SK-N-SH (cell line): ENCODE data around the gene BTF3L4. TPM values are rescaled to one million over a fixed set of nuclear protein-coding genes. Genes with fewer than 3 reads are reported as not detected.
A peak's percentile ranks its signal among the peaks of the same experiment; 100 is the strongest.

Experiments used
- CTCF ChIA-PET: fragments of 300-600, 350-600 bp; formaldehyde crosslinking; extraction: SDS; loops from one replicate; lab custom pipeline; 2021; lab: Yijun Ruan, JAX
- POLR2A ChIA-PET: fragments of 350-600 bp; sonication (Branson Sonifier 250); formaldehyde crosslinking; extraction: SDS; loops from one replicate; lab custom pipeline; 2020; ENCODE audit warnings: antibody characterized with exemption, inconsistent platforms; lab: Yijun Ruan, JAX
- DNase-seq: peaks from one replicate; pipeline ENCODE4 v3.0.0; 2012
- H2AFZ ChIP-seq: fragments of 200-600 bp; sonication (generic); 2 replicates; pipeline ENCODE4 v1.8.1; 2016; ENCODE audit warnings: antibody characterized with exemption, mild to moderate bottlenecking, low read depth
- H3F3A ChIP-seq: fragments of 200-600 bp; sonication (generic); replicated peaks from 2 replicates; pipeline ENCODE3; 2016; ENCODE audit warnings: antibody characterized with exemption, mild to moderate bottlenecking; ENCODE audit not compliant: insufficient read depth
- H3K27ac ChIP-seq, 2 experiments: fragments of 200-500 bp in 1 of 2; fragments of 200-600 bp in 1 of 2; sonication (Bioruptor generic) in 1 of 2; sonication (generic), shearing (Covaris generic) in 1 of 2; 2 replicates each; pipeline versions ENCODE4 v1.5.1 to v1.6.1; 2014 to 2016; ENCODE audit warnings: low read depth in 2 of 2, inconsistent platforms in 1 of 2, low read length in 1 of 2, mild to moderate bottlenecking in 1 of 2, mixed read lengths in 1 of 2
- H3K27me3 ChIP-seq: fragments of 200-600 bp; sonication (generic), shearing (Covaris generic); 2 replicates; pipeline ENCODE4 v1.6.1; 2016; ENCODE audit warnings: mixed run types; ENCODE audit not compliant: insufficient read depth
- H3K36me3 ChIP-seq, 2 experiments: fragments of 200-500 bp in 1 of 2; fragments of 200-600 bp in 1 of 2; sonication (Bioruptor generic) in 1 of 2; sonication (generic) in 1 of 2; replicated peaks in 1 of 2; 2 replicates each; pipeline versions ENCODE3 to v1.5.1; 2014 to 2016; ENCODE audit warnings: low read length in 1 of 2, mild to moderate bottlenecking in 1 of 2; ENCODE audit not compliant: insufficient read depth in 2 of 2, control insufficient read depth in 1 of 2
- H3K4me1 ChIP-seq, 2 experiments: fragments of 200-500 bp in 1 of 2; fragments of 200-600 bp in 1 of 2; sonication (Bioruptor generic) in 1 of 2; sonication (generic), shearing (Covaris generic) in 1 of 2; 2 replicates each; pipeline versions ENCODE4 v1.5.1 to v1.6.1; 2014 to 2016; ENCODE audit warnings: low read depth in 1 of 2, low read length in 1 of 2, mixed run types in 1 of 2; ENCODE audit not compliant: insufficient read depth in 2 of 2, control insufficient read depth in 1 of 2
- H3K4me2 ChIP-seq: fragments of 200-600 bp; sonication (generic), shearing (Covaris generic); 2 replicates; pipeline ENCODE4 v1.6.1; 2017; ENCODE audit warnings: mixed run types
- H3K4me3 ChIP-seq, 2 experiments: fragments of 200-500 bp in 1 of 2; fragments of 200-600 bp in 1 of 2; sonication (Bioruptor generic) in 1 of 2; sonication (generic), shearing (Covaris generic) in 1 of 2; 2 replicates each; pipeline versions ENCODE4 v1.5.1 to v1.8.1; 2014 to 2016; ENCODE audit warnings: low read depth in 2 of 2, inconsistent platforms in 1 of 2, low read length in 1 of 2, mild to moderate bottlenecking in 1 of 2, mixed read lengths in 1 of 2, moderate library complexity in 1 of 2
- H3K79me2 ChIP-seq: fragments of 200-600 bp; sonication (generic); 2 replicates; pipeline ENCODE4 v1.8.1; 2017; ENCODE audit warnings: mild to moderate bottlenecking; ENCODE audit not compliant: insufficient read depth
- H3K9ac ChIP-seq: fragments of 200-600 bp; sonication (generic); 2 replicates; pipeline ENCODE4 v1.6.1; 2017; ENCODE audit warnings: mixed run types
- H3K9me2 ChIP-seq: fragments of 200-600 bp; sonication (generic); 2 replicates; pipeline ENCODE4 v1.6.1; 2017; ENCODE audit warnings: mixed run types
- H3K9me3 ChIP-seq: fragments of 200-600 bp; sonication (generic); 2 replicates; pipeline ENCODE4 v1.6.1; 2017; ENCODE audit warnings: mixed run types, mild to moderate bottlenecking, moderate library complexity
- H4K20me1 ChIP-seq: fragments of 200-600 bp; sonication (generic); 2 replicates; pipeline ENCODE4 v1.6.1; 2017; ENCODE audit warnings: mild to moderate bottlenecking, mixed run types; ENCODE audit not compliant: insufficient read depth
- CHD2 ChIP-seq: fragments of 150-350 bp; IDR thresholded peaks from 2 replicates; pipeline ENCODE4 v1.6.1; 2018; ENCODE audit warnings: low read length; ENCODE audit not compliant: partially characterized antibody
- ELF1 ChIP-seq: IDR thresholded peaks from 2 replicates; pipeline ENCODE4 v1.4.0; 2012
- EP300 ChIP-seq, 2 experiments: IDR thresholded peaks; 2 replicates each; pipeline versions ENCODE4 v1.4.0 to v1.6.1; 2012; ENCODE audit warnings: borderline replicate concordance in 1 of 2, low read depth in 1 of 2, low read length in 1 of 2
- EZH2phosphoT487 ChIP-seq: fragments of 200-600 bp; sonication (generic); IDR thresholded peaks from 2 replicates; pipeline ENCODE4 v1.6.1; 2017; ENCODE audit warnings: low read depth, mixed run types, mild to moderate bottlenecking, antibody characterized with exemption, moderate library complexity, borderline replicate concordance
- FOSL2 ChIP-seq: IDR thresholded peaks from 2 replicates; pipeline ENCODE4 v1.4.0; 2012; ENCODE audit warnings: low read depth, mild to moderate bottlenecking, moderate library complexity, borderline replicate concordance
- GABPA ChIP-seq: IDR thresholded peaks from 2 replicates; pipeline ENCODE4 v1.4.0; 2012; ENCODE audit warnings: low read depth, mild to moderate bottlenecking
- GATA2 ChIP-seq: sonication (generic); formaldehyde crosslinking; IDR thresholded peaks from 2 replicates; pipeline ENCODE4 v1.5.0; 2020; ENCODE audit warnings: mild to moderate bottlenecking, missing genetic modification reagents
- JUND ChIP-seq: IDR thresholded peaks from 2 replicates; pipeline ENCODE4 v1.4.0; 2012
- MXI1 ChIP-seq: IDR thresholded peaks from 2 replicates; pipeline ENCODE4 v1.6.1; 2012; ENCODE audit warnings: mild to moderate bottlenecking, low read depth, low read length, improper control_type of control experiment
- NFIC ChIP-seq: IDR thresholded peaks from 2 replicates; pipeline ENCODE4 v1.4.0; 2012; ENCODE audit warnings: borderline replicate concordance
- PBX3 ChIP-seq: IDR thresholded peaks from 2 replicates; pipeline ENCODE4; 2012
- POLR2AphosphoS5 ChIP-seq: IDR thresholded peaks from 2 replicates; pipeline ENCODE4 v1.6.1; 2012; ENCODE audit warnings: low read depth, low read length
- RCOR1 ChIP-seq: fragments of 150-350 bp; IDR thresholded peaks from 2 replicates; pipeline ENCODE4 v1.6.1; 2017; ENCODE audit warnings: antibody characterized with exemption, low read length
- RFX5 ChIP-seq: IDR thresholded peaks from 2 replicates; pipeline ENCODE4 v1.6.1; 2012; ENCODE audit warnings: mild to moderate bottlenecking, improper control_type of control experiment, low read length
- RXRA ChIP-seq: IDR thresholded peaks from 2 replicates; pipeline ENCODE4 v1.4.0; 2012; ENCODE audit warnings: low read depth, mild to moderate bottlenecking, borderline replicate concordance
- SIN3A ChIP-seq: IDR thresholded peaks from 2 replicates; pipeline ENCODE4 v1.6.1; 2012; ENCODE audit warnings: low read depth, mild to moderate bottlenecking, low read length, moderate library complexity, borderline replicate concordance
- SMC3 ChIP-seq: IDR thresholded peaks from 2 replicates; pipeline ENCODE4 v1.6.1; 2012; ENCODE audit warnings: low read depth, low read length, improper control_type of control experiment
- TAF1 ChIP-seq: IDR thresholded peaks from 2 replicates; pipeline ENCODE4 v1.6.1; 2012; ENCODE audit warnings: low read depth, mild to moderate bottlenecking, low read length, moderate library complexity, borderline replicate concordance
- TCF12 ChIP-seq: IDR thresholded peaks from 2 replicates; pipeline ENCODE4 v1.4.0; 2012
- USF1 ChIP-seq: IDR thresholded peaks from 2 replicates; pipeline ENCODE4 v1.4.0; 2012; ENCODE audit warnings: low read depth, borderline replicate concordance
- WGBS: methylation state at CpG from one replicate; pipeline ENCODE4 v1.1.6; 2017; ENCODE audit warnings: low lambda C conversion rate; 5-methylcytosine and 5-hydroxymethylcytosine counted together
- polyA plus RNA-seq, 3 experiments: library from polyadenylated mRNA; depleted of rRNA; stranded (reverse); fragments of >200 nt; gene quantifications; 2 replicates each; pipeline ENCODE4 v1.2.3, GENCODE V29; 2012

BTF3L4 gene
- polyA plus RNA-seq, 1 of the 3 experiments (the other 2 are of a cell fraction) = 26.1 TPM

- CTCF ChIA-PET = no interaction called here
- peaks cover 89% of the 10 kb centered on the region for H3K79me2 ChIP-seq
- H3K9me3 ChIP-seq = no peaks in the 10 kb centered on the region
- WGBS = 13% methylated on average over 1 of the region's 1 CpG
- no peaks in the 10 kb centered on the region for H3K27me3 ChIP-seq
- H2AFZ ChIP-seq = 0 out of 2 replicates have a peak overlapping the region, but pooled peaks have one; percentile 60
- peaks cover 21 to 35% of the 10 kb centered on the region in 2 experiments for H3K36me3 ChIP-seq
- 0 out of 2 replicates have a peak, but pooled peaks have one; percentile 9 for TF ChIP-seq POLR2AphosphoS5
- TF ChIP-seq GABPA = no peak
- peaks cover 9% of the 10 kb centered on the region; the same call in 1 of the 2 replicates for H4K20me1 ChIP-seq
- peaks cover 13 to 21% of the 10 kb centered on the region in 2 experiments for H3K4me1 ChIP-seq
- H3F3A ChIP-seq = peaks cover 6% of the 10 kb centered on the region
- POLR2A ChIA-PET = interaction anchor here (1.2 kb wide), 1 partner anchor 24 kb away, joined by 5 read pairs; the partner anchor contains the start of gene KTI12
- peak overlapping the region; percentile 91 to 98 for H3K4me3 ChIP-seq
- peak overlapping the region; percentile 87 for H3K9ac ChIP-seq
- H3K4me2 ChIP-seq = peak overlapping the region; percentile 73
- no peak for DNase-seq
- H3K27ac ChIP-seq = peak overlapping the region; percentile 67 to 82; a peak in 2 of 4 replicates
- H3K9me2 ChIP-seq = no peaks in the 10 kb centered on the region
Measured at GRCh38 chr1:52057255-52057654, 1.2 kb downstream of the BTF3L4 start.

GRCh38 chr1:52057876-52058415 is 1.9 kb downstream of the BTF3L4 start:
- ChIA-PET POLR2A (no interaction called here), CTCF (no interaction called here)
- peaks cover 11 to 21% of the 10 kb centered on the region in 2 experiments for H3K4me1 ChIP-seq
- H3F3A ChIP-seq = peaks cover 6% of the 10 kb centered on the region
- no peak for DNase-seq
- peak overlapping the region in 1 of 2 experiments; percentile 67; a peak in 1 of 4 replicates for H3K27ac ChIP-seq
- no peaks in the 10 kb centered on the region for H3K27me3 ChIP-seq
- no peak overlapping the region for H2AFZ ChIP-seq
- H3K79me2 ChIP-seq = peaks cover 89% of the 10 kb centered on the region
- H3K36me3 ChIP-seq = peaks cover 24 to 36% of the 10 kb centered on the region in 2 experiments
- peaks cover 9% of the 10 kb centered on the region; the same call in 1 of the 2 replicates for H4K20me1 ChIP-seq
- no peak overlapping the region for H3K9ac ChIP-seq
- peak overlapping the region; percentile 91 to 98; a peak in 3 of 4 replicates for H3K4me3 ChIP-seq
- no peaks in the 10 kb centered on the region for H3K9me3 ChIP-seq
- no peaks in the 10 kb centered on the region for H3K9me2 ChIP-seq
- peak overlapping the region; percentile 73 for H3K4me2 ChIP-seq
- 100% methylated on average over 1 of the region's 1 CpG for WGBS
- TF ChIP-seq GABPA = no peak
- TF ChIP-seq JUND = no peak
- no peak for TF ChIP-seq EP300 (IDR thresholded peaks at IDR 0.05; ENCODE audit: borderline replicate concordance in 1 of 2, low read depth in 1 of 2, low read length in 1 of 2)
- no peak for TF ChIP-seq MXI1
- no peak for TF ChIP-seq RXRA
- TF ChIP-seq RFX5 = no peak
- TF ChIP-seq ELF1 = no peak
- TF ChIP-seq TCF12 = no peak
- TF ChIP-seq RCOR1 = no peak

- Histone ChIP-seq H3K4me2 (no peak overlapping the region; the same call in 1 of the 2 replicates), H3K4me3 (no peak overlapping the region)
- POLR2A ChIA-PET = no interaction called here
- TF ChIP-seq USF1 (no peak), SIN3A (no peak), TCF12 (no peak), SMC3 (no peak), RCOR1 (no peak), EP300 (IDR thresholded peaks at IDR 0.05; ENCODE audit: borderline replicate concordance in 1 of 2, low read depth in 1 of 2, low read length in 1 of 2) (no peak), FOSL2 (no peak), PBX3 (no peak), NFIC (no peak), GATA2 (CRISPR knock-in tag) (no peak), CHD2 (no peak), POLR2AphosphoS5 (no peak), TAF1 (no peak), EZH2phosphoT487 (no peak)
Measured at GRCh38 chr1:52059321-52059720, 3.2 kb downstream of the BTF3L4 start.

More at GRCh38 chr1:52059321-52059720, 3.2 kb downstream of the BTF3L4 start:
- Histone ChIP-seq H3K4me1 (peaks cover 9 to 21% of the 10 kb centered on the region in 2 experiments), H3K36me3 (peaks cover 38 to 49% of the 10 kb centered on the region in 2 experiments), H2AFZ (no peak overlapping the region), H3K27me3 (no peaks in the 10 kb centered on the region), H3K79me2 (peaks cover 88% of the 10 kb centered on the region), H3K9me3 (no peaks in the 10 kb centered on the region), H3K9me2 (no peaks in the 10 kb centered on the region), H3K27ac (0 out of 4 replicates have a peak overlapping the region, but pooled peaks of 1 of the 2 experiments have one; percentile 0), H4K20me1 (peaks cover 9% of the 10 kb centered on the region; the same call in 1 of the 2 replicates), H3F3A (peaks cover 6% of the 10 kb centered on the region), H3K9ac (no peak overlapping the region)
- CTCF ChIA-PET = interaction anchor here (1.0 kb wide), 1 partner anchor 12 kb away, joined by 5 read pairs; no protein-coding TSS in a partner anchor
- DNase-seq = no peak
